Right lobe of liver (tissue), 6 donors: ENCODE measurements around the gene PCGF5. TPM values are rescaled to one million over a fixed set of nuclear protein-coding genes. Genes with fewer than 3 reads are reported as not detected.

ENCODE experiments used
- ATAC-seq, 4 donors: fragments of 200-7000 bp; cut with Tn5 transposase; one replicate each; pipeline ENCODE4 v1.9.1; 2020; ENCODE audit warnings: mild to moderate bottlenecking in 4 of 4, moderate library complexity in 4 of 4
- DNase-seq, 3 donors: peaks; one replicate each; pipeline ENCODE4 v3.0.0-alpha.2; 2020
- H3K27ac ChIP-seq, 3 donors: fragments of 200-600 bp; one replicate each; pipeline ENCODE4 v1.8.0; 2022
- H3K27me3 ChIP-seq, 2 donors: fragments of 200-600 bp; one replicate each; pipeline ENCODE4 v1.8.0; 2022
- H3K36me3 ChIP-seq, 4 donors: fragments of 200-600 bp; sonication (generic) in 1 of 4; one replicate each; pipeline versions ENCODE4 v1.5.1 to v1.8.0; 2017 to 2022; ENCODE audit warnings: control low read depth in 1 of 4
- H3K4me1 ChIP-seq, 4 donors: fragments of 200-600 bp; sonication (generic) in 1 of 4; one replicate each; pipeline versions ENCODE4 v1.5.1 to v1.8.0; 2017 to 2022; ENCODE audit warnings: control low read depth in 1 of 4
- H3K4me3 ChIP-seq, 3 donors: fragments of 200-600 bp; one replicate each; pipeline ENCODE4 v1.8.0; 2022
- H3K9me3 ChIP-seq, 4 donors: fragments of 200-600 bp; sonication (generic) in 1 of 4; one replicate each; pipeline versions ENCODE4 v1.5.1 to v1.8.0; 2017 to 2022; ENCODE audit warnings: control low read depth in 1 of 4
- CTCF ChIP-seq, 4 donors: fragments of 200-600 bp in 3 of 4; fragments of 450-650 bp in 1 of 4; IDR thresholded peaks; one replicate each; pipeline versions ENCODE4 v1.5.1 to v1.8.0; 2016 to 2022; ENCODE audit warnings: antibody characterized with exemption in 4 of 4, mild to moderate bottlenecking in 2 of 4
- POLR2A ChIP-seq: fragments of 450-650 bp; IDR thresholded peaks from one replicate; pipeline ENCODE4 v1.6.1; 2017; ENCODE audit warnings: antibody characterized with exemption, mild to moderate bottlenecking
- WGBS: methylation state at CpG from one replicate; pipeline ENCODE4 v1.1.6; 2018; ENCODE audit warnings: low coverage, low lambda C conversion rate; ENCODE audit not compliant: insufficient coverage; ENCODE audit errors: missing lambda C conversion rate; 5-methylcytosine and 5-hydroxymethylcytosine counted together
- intact Hi-C, 2 donors: fragments of 100-400 bp; cut with DNase I; formaldehyde crosslinking; loops; one replicate each; pipeline versions ENCODE4 v1.11.2 to v1.14.1; 2022
- total RNA-seq, 6 experiments: library from RNA; depleted of rRNA in 2 of 6; stranded (reverse); fragments of >200 nt in 2 of 6; fragmentation: NEBNext Ultra II Directional in 3 of 6; extraction: Animal tissue kit (Norgen Biotek cat#: 25700) in 3 of 6; gene quantifications; one replicate each; pipeline versions ENCODE4 v1.1.0 to v1.2.4, GENCODE V29; 2016 to 2023
- donor health status: DM: no; HTN: yes; CAD: no.
- donor health status: DM: no; HTN: no; CAD: no.
- donor health status: DM: no; HTN: no; CAD: no.
- donor health status: DM: no; HTN: yes; CAD: no.
- donor health status: DM: no; HTN: yes; CAD: no.

The PCGF5 gene
- total RNA-seq, 6 experiments from 2014 or later, result 25.6 to 30.9 (median 30.0) TPM

GRCh38 chr10:91198781-91199180 lies 21.7 kb upstream of the PCGF5 start:
- Histone ChIP-seq H3K4me1 (peaks cover 0 to 10% (median 3%) of the 10 kb centered on the region in 4 donors), H3K36me3 (no peaks in the 10 kb centered on the region), H3K27me3 (no peaks in the 10 kb centered on the region), H3K9me3 (no peaks in the 10 kb centered on the region), H3K27ac (peak overlapping the region; percentile 19 to 82 (median 37)), H3K4me3 (no peak overlapping the region)
- TF ChIP-seq CTCF (IDR thresholded peaks at IDR 0.05) (no peak), POLR2A (no peak)
- intact Hi-C loops, result no loop called here
- peak; percentile 82 to 93 (median 90) for ATAC-seq
- 0% methylated on average over 1 of the region's 1 CpG for WGBS
- DNase-seq, result no peak

GRCh38 chr10:91200314-91201212 lies 19.9 kb upstream of the PCGF5 start:
- 39% methylated on average over 4 of the region's 5 CpGs for WGBS
- no peak overlapping the region for H3K27ac ChIP-seq
- H3K9me3 ChIP-seq, result no peaks in the 10 kb centered on the region
- no peaks in the 10 kb centered on the region for H3K27me3 ChIP-seq
- peak in 1 of 4 donors; percentile 41 for ATAC-seq
- intact Hi-C loops, result no loop called here
- H3K36me3 ChIP-seq, result no peaks in the 10 kb centered on the region
- TF ChIP-seq CTCF (IDR thresholded peaks at IDR 0.05), result no peak
- no peak for TF ChIP-seq POLR2A
- no peak for DNase-seq
- peaks cover 0 to 10% (median 3%) of the 10 kb centered on the region in 4 donors for H3K4me1 ChIP-seq
- H3K4me3 ChIP-seq, result no peak overlapping the region

- Histone ChIP-seq H3K27ac (no peak overlapping the region), H3K27me3 (no peaks in the 10 kb centered on the region), H3K36me3 (no peaks in the 10 kb centered on the region), H3K4me3 (no peak overlapping the region), H3K4me1 (peaks cover 0 to 10% (median 3%) of the 10 kb centered on the region in 4 donors), H3K9me3 (no peaks in the 10 kb centered on the region)
- ATAC-seq (no peak), DNase-seq (no peak)
- TF ChIP-seq POLR2A, result no peak
- TF ChIP-seq CTCF (IDR thresholded peaks at IDR 0.05), result no peak
- 62% methylated on average over 2 of the region's 3 CpGs for WGBS
- intact Hi-C loops, result no loop called here
Measured at GRCh38 chr10:91201213-91201996, 19.1 kb upstream of the PCGF5 start.

GRCh38 chr10:91206427-91206826 lies 14.0 kb upstream of the PCGF5 start:
- Histone ChIP-seq H3K4me3 (no peak overlapping the region), H3K4me1 (no peaks in the 10 kb centered on the region), H3K27me3 (no peaks in the 10 kb centered on the region), H3K9me3 (no peaks in the 10 kb centered on the region), H3K27ac (no peak overlapping the region), H3K36me3 (no peaks in the 10 kb centered on the region)
- TF ChIP-seq POLR2A (no peak), CTCF (IDR thresholded peaks at IDR 0.05) (no peak)
- intact Hi-C loops, result no loop called here
- ATAC-seq, result peak; percentile 38 to 55 (median 46)
- WGBS, result 0% methylated on average over 1 of the region's 1 CpG
- no peak for DNase-seq
